Measurements from ENCODE around the gene NKX2-3. TPM values are rescaled to one million over a fixed set of nuclear protein-coding genes. Genes with fewer than 3 reads are reported as not detected.

NKX2-3 gene
- total RNA-seq, 4 donors from 2014 or later: 4.9 to 19.0 (median 8.7) TPM

DNA sequence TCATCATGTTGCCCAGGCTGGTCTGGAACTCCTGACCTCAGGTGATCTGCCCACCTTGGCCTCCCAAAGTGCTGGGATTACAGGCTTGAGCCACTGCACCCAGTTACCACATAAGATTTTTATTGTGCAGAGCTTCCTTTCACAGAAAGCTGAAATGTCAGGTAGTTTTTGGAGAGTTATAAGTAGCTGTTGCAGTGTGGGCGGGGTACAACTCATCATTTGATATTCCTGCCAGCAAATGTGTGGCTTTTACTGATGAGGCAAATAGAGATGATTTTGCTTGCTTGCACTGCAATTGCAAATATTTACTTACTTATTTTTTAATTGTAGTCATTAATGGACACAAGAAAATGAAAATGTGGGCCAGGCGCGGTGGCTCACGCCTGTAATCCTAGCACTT is 32.4 kb downstream of the NKX2-3 start:
- no peaks in the 10 kb centered on the region for H3K4me1 ChIP-seq
- no peaks in the 10 kb centered on the region for H3K27me3 ChIP-seq
- no peaks in the 10 kb centered on the region for H3K36me3 ChIP-seq
- TF ChIP-seq POLR2A (IDR thresholded peaks at IDR 0.05): no peak
- TF ChIP-seq, protein P1, sequence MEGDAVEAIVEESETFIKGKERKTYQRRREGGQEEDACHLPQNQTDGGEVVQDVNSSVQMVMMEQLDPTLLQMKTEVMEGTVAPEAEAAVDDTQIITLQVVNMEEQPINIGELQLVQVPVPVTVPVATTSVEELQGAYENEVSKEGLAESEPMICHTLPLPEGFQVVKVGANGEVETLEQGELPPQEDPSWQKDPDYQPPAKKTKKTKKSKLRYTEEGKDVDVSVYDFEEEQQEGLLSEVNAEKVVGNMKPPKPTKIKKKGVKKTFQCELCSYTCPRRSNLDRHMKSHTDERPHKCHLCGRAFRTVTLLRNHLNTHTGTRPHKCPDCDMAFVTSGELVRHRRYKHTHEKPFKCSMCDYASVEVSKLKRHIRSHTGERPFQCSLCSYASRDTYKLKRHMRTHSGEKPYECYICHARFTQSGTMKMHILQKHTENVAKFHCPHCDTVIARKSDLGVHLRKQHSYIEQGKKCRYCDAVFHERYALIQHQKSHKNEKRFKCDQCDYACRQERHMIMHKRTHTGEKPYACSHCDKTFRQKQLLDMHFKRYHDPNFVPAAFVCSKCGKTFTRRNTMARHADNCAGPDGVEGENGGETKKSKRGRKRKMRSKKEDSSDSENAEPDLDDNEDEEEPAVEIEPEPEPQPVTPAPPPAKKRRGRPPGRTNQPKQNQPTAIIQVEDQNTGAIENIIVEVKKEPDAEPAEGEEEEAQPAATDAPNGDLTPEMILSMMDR (IDR thresholded peaks at IDR 0.05): no peak
- H3K27ac ChIP-seq: no peak overlapping the region
- no peak overlapping the region for H3K4me3 ChIP-seq
- DNase-seq: no peak
- H3K9me3 ChIP-seq: no peaks in the 10 kb centered on the region

- TF ChIP-seq POLR2A (IDR thresholded peaks at IDR 0.05): no peak
- TF ChIP-seq, protein P1 (IDR thresholded peaks at IDR 0.05): no peak
- H3K27me3 ChIP-seq: no peaks in the 10 kb centered on the region
- H3K27ac ChIP-seq: no peak overlapping the region
- no peak overlapping the region for H3K4me3 ChIP-seq
- H3K36me3 ChIP-seq: no peaks in the 10 kb centered on the region
- no peak for DNase-seq
- no peaks in the 10 kb centered on the region for H3K4me1 ChIP-seq
- no peaks in the 10 kb centered on the region for H3K9me3 ChIP-seq
Observed at GRCh38 chr10:99569253-99569939, 36.7 kb downstream of the NKX2-3 start.

GRCh38 chr10:99569961-99570360 is 37.2 kb downstream of the NKX2-3 start:
- Histone ChIP-seq H3K36me3 (no peaks in the 10 kb centered on the region), H3K4me1 (no peaks in the 10 kb centered on the region), H3K27me3 (no peaks in the 10 kb centered on the region), H3K27ac (no peak overlapping the region), H3K9me3 (no peaks in the 10 kb centered on the region), H3K4me3 (no peak overlapping the region)
- TF ChIP-seq, protein P1 (IDR thresholded peaks at IDR 0.05): no peak
- no peak for TF ChIP-seq POLR2A (IDR thresholded peaks at IDR 0.05)
- DNase-seq: no peak

DNA sequence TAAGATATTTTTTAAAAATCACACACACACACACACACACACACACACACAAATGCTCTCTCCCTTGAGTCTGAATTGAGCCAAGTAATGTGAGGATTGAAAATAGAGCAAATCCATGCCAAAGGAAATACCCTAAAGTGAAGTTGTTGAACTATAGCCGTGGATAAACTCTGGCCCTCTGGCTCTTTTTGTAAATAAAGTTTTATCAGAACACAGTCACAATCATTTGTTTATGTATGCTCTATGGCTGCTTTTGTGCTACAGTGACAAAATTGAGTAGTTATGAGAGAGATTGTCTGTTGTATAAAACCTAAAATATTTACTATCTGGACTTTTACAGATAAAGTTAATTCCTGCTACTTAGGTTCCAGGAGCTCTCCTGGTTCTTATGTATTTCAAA is 39.1 kb downstream of the NKX2-3 start:
- TF ChIP-seq POLR2A (IDR thresholded peaks at IDR 0.05): no peak
- TF ChIP-seq, protein P1 (IDR thresholded peaks at IDR 0.05): no peak
- DNase-seq: no peak
- H3K27ac ChIP-seq: no peak overlapping the region

GRCh38 chr10:99573790-99574189 is 41.0 kb downstream of the NKX2-3 start:
- H3K27ac ChIP-seq: no peak overlapping the region
- H3K36me3 ChIP-seq: no peaks in the 10 kb centered on the region
- H3K4me3 ChIP-seq: no peak overlapping the region
- no peaks in the 10 kb centered on the region for H3K4me1 ChIP-seq
- no peak for DNase-seq
- no peak for TF ChIP-seq POLR2A (IDR thresholded peaks at IDR 0.05)
- TF ChIP-seq, protein P1 (IDR thresholded peaks at IDR 0.05): no peak
- H3K27me3 ChIP-seq: no peaks in the 10 kb centered on the region
- no peaks in the 10 kb centered on the region for H3K9me3 ChIP-seq

More for the DNA sequence above, 39.1 kb downstream of the NKX2-3 start:
- H3K4me3 ChIP-seq: no peak overlapping the region
- no peaks in the 10 kb centered on the region for H3K4me1 ChIP-seq
- H3K27me3 ChIP-seq: no peaks in the 10 kb centered on the region
- no peaks in the 10 kb centered on the region for H3K36me3 ChIP-seq
- H3K9me3 ChIP-seq: no peaks in the 10 kb centered on the region

Data from Peyer's patch (tissue), 4 donors.